ENCODE results near the gene FABP2.
"Not testable (repeated sequence)": the region's sequence is repeated elsewhere in the genome, so short reads cannot be mapped to it uniquely, and the experiment has no call there.

Gene FABP2

GRCh38 chr4:119321921-119322687 is at the start of gene FABP2:
Gene FABP2, minus strand, starts transcription at chr4:119322138. Its CDS starts 36 bp downstream, at chr4:119322102.
- no peak for DNase-seq

GRCh38 chr4:119370951-119371683 is 49.2 kb upstream of the FABP2 start:
- not testable (repeated sequence) for DNase-seq

- DNase-seq, result peak; percentile 2
Observed at GRCh38 chr4:119370392-119370791, 48.5 kb upstream of the FABP2 start.

- DNase-seq, result not testable (repeated sequence)
Observed at GRCh38 chr4:119366802-119367201, 44.9 kb upstream of the FABP2 start.

- not testable (repeated sequence) for DNase-seq
Observed at GRCh38 chr4:119364203-119364602, 42.3 kb upstream of the FABP2 start.

GRCh38 chr4:119363372-119363771 is 41.4 kb upstream of the FABP2 start:
- not testable (repeated sequence) for DNase-seq

GRCh38 chr4:119362413-119362812 is 40.5 kb upstream of the FABP2 start:
- not testable (repeated sequence) for DNase-seq

- not testable (repeated sequence) for DNase-seq
Observed at GRCh38 chr4:119359873-119360272, 37.9 kb upstream of the FABP2 start.

GRCh38 chr4:119356796-119357195 is 34.9 kb upstream of the FABP2 start:
- not testable (repeated sequence) for DNase-seq

- DNase-seq, result not testable (repeated sequence)
Observed at GRCh38 chr4:119356041-119356440, 34.1 kb upstream of the FABP2 start.

- DNase-seq, result not testable (repeated sequence)
Observed at GRCh38 chr4:119353364-119353763, 31.4 kb upstream of the FABP2 start.

GRCh38 chr4:119348169-119348568 is 26.2 kb upstream of the FABP2 start:
- DNase-seq, result not testable (repeated sequence)

GRCh38 chr4:119343293-119343692 is 21.4 kb upstream of the FABP2 start:
- not testable (repeated sequence) for DNase-seq

- not testable (repeated sequence) for DNase-seq
Observed at GRCh38 chr4:119339895-119340294, 18.0 kb upstream of the FABP2 start.

GRCh38 chr4:119337010-119337409 is 15.1 kb upstream of the FABP2 start:
- peak; percentile 15 for DNase-seq

- not testable (repeated sequence) for DNase-seq
Observed at GRCh38 chr4:119336332-119336979, 14.5 kb upstream of the FABP2 start.

- no peak for DNase-seq
Observed at GRCh38 chr4:119329835-119330620, 8.1 kb upstream of the FABP2 start.

- DNase-seq, result no peak
Observed at GRCh38 chr4:119328695-119329094, 6.8 kb upstream of the FABP2 start.

- no peak for DNase-seq
Observed at GRCh38 chr4:119317990-119318389, 3.9 kb downstream of the FABP2 start.

GRCh38 chr4:119315036-119315435 is 6.9 kb downstream of the FABP2 start:
- DNase-seq, result peak; percentile 23

GRCh38 chr4:119314356-119314755 is 7.6 kb downstream of the FABP2 start:
- DNase-seq, result peak; percentile 48

- DNase-seq, result no peak
Observed at GRCh38 chr4:119313237-119313636, 8.7 kb downstream of the FABP2 start.

- peak; percentile 10 for DNase-seq
Observed at GRCh38 chr4:119310826-119311225, 11.1 kb downstream of the FABP2 start.

Data from fibroblast of skin of right quadriceps (primary cell).